H1 (cell line): ENCODE results near the gene ENDOV. TPM values are rescaled to one million over a fixed set of nuclear protein-coding genes. Genes with fewer than 3 reads are reported as not detected.

Experiments
- CTCF ChIA-PET: fragments of 300-600 bp; sonication (Branson Sonifier 250); formaldehyde crosslinking; loops from one replicate; lab custom pipeline; 2021; ENCODE audit not compliant: partially characterized antibody; lab: Charles Lee
- POLR2A ChIA-PET: fragments of 300-600 bp; sonication (Branson Sonifier 250); formaldehyde crosslinking; loops from one replicate; lab custom pipeline; 2021; ENCODE audit warnings: inconsistent platforms; ENCODE audit not compliant: partially characterized antibody; lab: Charles Lee
- DNase-seq, 2 experiments: peaks; one replicate each; pipeline versions ENCODE4 v3.0.0 to v3.0.0-alpha.2; 2010 to 2022; ENCODE audit warnings: low spot score in 2 of 2, low read depth in 1 of 2, mixed read lengths in 1 of 2
- FAIRE-seq: peaks from 2 replicates; lab custom pipeline; 2011; peaks lifted over from hg19 to GRCh38; lab: Jason Lieb, UNC
- H2AFZ ChIP-seq: 2 replicates; pipeline ENCODE4 v1.8.1; 2012; ENCODE audit warnings: low read length, inconsistent platforms
- H2AK5ac ChIP-seq: 2 replicates; pipeline ENCODE4 v1.6.1; 2013; ENCODE audit warnings: low read depth, low read length
- H2BK120ac ChIP-seq: replicated peaks from 2 replicates; pipeline ENCODE3; 2013; ENCODE audit warnings: low read depth, low read length, inconsistent platforms
- H2BK12ac ChIP-seq: 2 replicates; pipeline ENCODE4 v1.6.1; 2013; ENCODE audit warnings: low read depth, low read length
- H2BK15ac ChIP-seq: 2 replicates; pipeline ENCODE4 v1.6.1; 2013; ENCODE audit warnings: low read length
- H2BK20ac ChIP-seq: 2 replicates; pipeline ENCODE4 v1.6.1; 2013; ENCODE audit warnings: low read length
- H2BK5ac ChIP-seq: 2 replicates; pipeline ENCODE4 v1.6.1; 2013; ENCODE audit warnings: low read depth, low read length
- H3K14ac ChIP-seq: 2 replicates; pipeline ENCODE4 v1.6.1; 2013; ENCODE audit warnings: inconsistent platforms; ENCODE audit not compliant: insufficient read length
- H3K18ac ChIP-seq: 2 replicates; pipeline ENCODE4 v1.6.1; 2013; ENCODE audit warnings: low read length; ENCODE audit errors: extremely low read depth
- H3K23ac ChIP-seq: 2 replicates; pipeline ENCODE4 v1.6.1; 2013; ENCODE audit warnings: inconsistent platforms; ENCODE audit not compliant: insufficient read length
- H3K23me2 ChIP-seq: 2 replicates; pipeline ENCODE4 v1.6.1; 2013; ENCODE audit warnings: low read depth, low read length
- H3K27ac ChIP-seq: 2 replicates; pipeline ENCODE4 v1.6.1; 2011; ENCODE audit warnings: low read depth, low read length, inconsistent platforms
- H3K27me3 ChIP-seq, 4 experiments: replicated peaks in 1 of 4; 1 replicate in 1 of 4; 2 replicates in 3 of 4; pipeline versions ENCODE4 v1.6.1 to v1.8.1; 2011 to 2013; ENCODE audit warnings: low read length in 3 of 4, mild to moderate bottlenecking in 3 of 4, inconsistent platforms in 2 of 4, mixed read lengths in 2 of 4, moderate library complexity in 1 of 4; ENCODE audit not compliant: control insufficient read depth in 3 of 4, insufficient read depth in 3 of 4; ENCODE audit errors: extremely low read depth in 1 of 4
- H3K36me3 ChIP-seq, 4 experiments: 2 replicates each; pipeline versions ENCODE4 v1.6.1 to v1.8.1; 2011 to 2013; ENCODE audit warnings: mild to moderate bottlenecking in 4 of 4, low read length in 3 of 4, moderate library complexity in 2 of 4, control low read depth in 1 of 4, inconsistent platforms in 1 of 4; ENCODE audit not compliant: insufficient read depth in 4 of 4, control insufficient read depth in 2 of 4
- H3K4ac ChIP-seq: replicated peaks from 2 replicates; pipeline ENCODE3; 2013; ENCODE audit warnings: low read length, low read depth, mixed read lengths, inconsistent platforms; ENCODE audit not compliant: insufficient read length
- H3K4me1 ChIP-seq, 4 experiments: replicated peaks in 1 of 4; 1 replicate in 1 of 4; 2 replicates in 3 of 4; pipeline versions ENCODE4 v1.6.1 to v1.8.1; 2011 to 2013; ENCODE audit warnings: low read length in 3 of 4, inconsistent platforms in 2 of 4, mixed read lengths in 1 of 4; ENCODE audit not compliant: insufficient read depth in 4 of 4, control insufficient read depth in 3 of 4
- H3K4me2 ChIP-seq, 2 experiments: 2 replicates each; pipeline versions ENCODE4 v1.6.1 to v1.8.1; 2011 to 2013; ENCODE audit warnings: low read depth in 2 of 2, low read length in 2 of 2, control low read depth in 1 of 2, inconsistent platforms in 1 of 2, mild to moderate bottlenecking in 1 of 2; ENCODE audit not compliant: insufficient read depth in 1 of 2
- H3K4me3 ChIP-seq, 4 experiments: fragments of 200-600, 300-600 bp in 1 of 4; sonication (generic), shearing (Covaris generic), sonication (Bioruptor Twin) in 1 of 4; 2 replicates each; pipeline versions ENCODE4 v1.5.1 to v1.8.1; 2011 to 2016; ENCODE audit warnings: low read length in 4 of 4, low read depth in 3 of 4, control low read depth in 2 of 4, inconsistent platforms in 2 of 4, mild to moderate bottlenecking in 2 of 4, mixed read lengths in 1 of 4, moderate library complexity in 1 of 4; ENCODE audit not compliant: insufficient read depth in 2 of 4; ENCODE audit errors: extremely low read depth in 1 of 4
- H3K56ac ChIP-seq: replicated peaks from 2 replicates; pipeline ENCODE3; 2013; ENCODE audit warnings: low read depth, mild to moderate bottlenecking, mixed read lengths, low read length, inconsistent platforms; ENCODE audit not compliant: insufficient read length
- H3K79me1 ChIP-seq: 2 replicates; pipeline ENCODE4 v1.6.1; 2013; ENCODE audit warnings: low read depth, low read length, control low read depth
- H3K79me2 ChIP-seq, 2 experiments: 2 replicates each; pipeline versions ENCODE4 v1.6.1 to v1.8.1; 2012 to 2013; ENCODE audit warnings: low read length in 2 of 2, mild to moderate bottlenecking in 2 of 2, inconsistent platforms in 1 of 2; ENCODE audit not compliant: insufficient read depth in 2 of 2, control insufficient read depth in 1 of 2
- H3K9ac ChIP-seq, 4 experiments: replicated peaks in 1 of 4; 1 replicate in 1 of 4; 2 replicates in 3 of 4; pipeline versions ENCODE4 v1.6.1 to v1.8.1; 2011 to 2013; ENCODE audit warnings: low read depth in 3 of 4, low read length in 3 of 4, control low read depth in 2 of 4, mild to moderate bottlenecking in 2 of 4, moderate library complexity in 2 of 4, inconsistent platforms in 1 of 4; ENCODE audit errors: extremely low read depth in 1 of 4
- H3K9me3 ChIP-seq, 2 experiments: 2 replicates each; pipeline versions ENCODE4 v1.6.1 to v1.8.1; 2012 to 2013; ENCODE audit warnings: mild to moderate bottlenecking in 2 of 2, moderate library complexity in 2 of 2, control low read depth in 1 of 2, inconsistent platforms in 1 of 2, low read depth in 1 of 2, low read length in 1 of 2, mixed read lengths in 1 of 2; ENCODE audit not compliant: insufficient read depth in 2 of 2
- H4K20me1 ChIP-seq, 2 experiments: replicated peaks in 1 of 2; 2 replicates each; pipeline versions ENCODE3 to v1.8.1; 2011 to 2013; ENCODE audit warnings: inconsistent platforms in 2 of 2, low read length in 2 of 2, mild to moderate bottlenecking in 1 of 2; ENCODE audit not compliant: insufficient read depth in 2 of 2, control insufficient read depth in 1 of 2
- H4K5ac ChIP-seq: 2 replicates; pipeline ENCODE4 v1.6.1; 2013; ENCODE audit warnings: low read length, low read depth, mixed read lengths, inconsistent platforms; ENCODE audit not compliant: insufficient read length
- H4K8ac ChIP-seq: 2 replicates; pipeline ENCODE4 v1.8.0; 2013; ENCODE audit warnings: mild to moderate bottlenecking, moderate library complexity, low read length, inconsistent platforms; ENCODE audit not compliant: insufficient read depth; ENCODE audit errors: extremely low read depth
- H4K91ac ChIP-seq: replicated peaks from 2 replicates; pipeline ENCODE3; 2013; ENCODE audit warnings: low read length, mixed read lengths, inconsistent platforms; ENCODE audit not compliant: insufficient read length
- HDAC2 ChIP-seq, 2 experiments: fragments of 300-600 bp in 1 of 2; sonication (generic) in 1 of 2; IDR thresholded peaks; 2 replicates each; pipeline ENCODE4 v1.6.1; 2011 to 2012; ENCODE audit warnings: low read depth in 2 of 2, low read length in 2 of 2, mild to moderate bottlenecking in 2 of 2, moderate library complexity in 2 of 2, borderline replicate concordance in 1 of 2, inconsistent platforms in 1 of 2
- KDM1A ChIP-seq: fragments of 200-600, 300-600 bp; sonication (generic); IDR thresholded peaks from 2 replicates; pipeline ENCODE4 v1.7.1; 2016; ENCODE audit warnings: mild to moderate bottlenecking, low read length, borderline replicate concordance
- KDM4A ChIP-seq: IDR thresholded peaks from one replicate; pipeline ENCODE4 v1.7.1; 2012; ENCODE audit warnings: low read depth, mild to moderate bottlenecking, moderate library complexity, low read length, inconsistent platforms; ENCODE audit not compliant: severe bottlenecking
- PHF8 ChIP-seq: fragments of 200-600 bp; sonication (generic); conservative IDR thresholded peaks from 2 replicates; pipeline ENCODE4 v1.7.1; 2012; ENCODE audit warnings: low read depth, mild to moderate bottlenecking, inconsistent platforms, low read length, moderate library complexity
- SRF ChIP-seq: IDR thresholded peaks from 2 replicates; pipeline ENCODE4 v1.6.1; 2011; ENCODE audit warnings: mild to moderate bottlenecking, low read depth, low read length, moderate library complexity
- TCF12 ChIP-seq: IDR thresholded peaks from 2 replicates; pipeline ENCODE4 v1.6.1; 2011; ENCODE audit warnings: low read depth, mild to moderate bottlenecking, low read length
- WGBS, 2 experiments: shearing (Covaris generic) in 1 of 2; methylation state at CpG; one replicate each; pipeline versions ENCODE4 v1.1.6 to v1.1.7; 2013 to 2015; ENCODE audit warnings: low lambda C conversion rate in 2 of 2, mixed read lengths in 2 of 2, inconsistent platforms in 1 of 2, low coverage in 1 of 2, missing lambda C conversion rate in 1 of 2; ENCODE audit not compliant: insufficient replicate concordance in 2 of 2, insufficient coverage in 1 of 2, insufficient read length in 1 of 2; ENCODE audit errors: extremely low coverage in 1 of 2, missing lambda C conversion rate in 1 of 2; 5-methylcytosine and 5-hydroxymethylcytosine counted together
- polyA plus RNA-seq, 7 experiments: library from polyadenylated mRNA; depleted of rRNA in 3 of 7; stranded (reverse) in 5 of 7; unstranded in 2 of 7; fragments of >200 nt in 5 of 7; fragments of 200-250 nt in 2 of 7; gene quantifications; 1 replicate in 5 of 7; 2 replicates in 1 of 7; 4 replicates in 1 of 7; pipeline versions ENCODE4 v1.2.1 to v1.2.3, GENCODE V29; 2011 to 2013; ENCODE audit warnings: missing spikeins in 2 of 7, mixed read lengths in 2 of 7
- total RNA-seq: library from RNA; stranded (reverse); fragmentation: NEBNext Ultra II Directional; extraction: Animal tissue kit (Norgen Biotek cat#: 25700); gene quantifications from 2 replicates; pipeline ENCODE4 v1.2.1, GENCODE V29; 2021
- TF ChIP-seq, protein P1 (sequence below): IDR thresholded peaks from 2 replicates; pipeline ENCODE4 v1.6.1; 2011; ENCODE audit warnings: low read depth, mild to moderate bottlenecking, low read length; ENCODE audit not compliant: insufficient read depth

The ENDOV gene
- total and polyA plus RNA-seq, 2 of the 8 experiments (the other 6 are each of a cell fraction or from before 2014, with no cell fraction given): 10.6 to 13.3 TPM

DNA sequence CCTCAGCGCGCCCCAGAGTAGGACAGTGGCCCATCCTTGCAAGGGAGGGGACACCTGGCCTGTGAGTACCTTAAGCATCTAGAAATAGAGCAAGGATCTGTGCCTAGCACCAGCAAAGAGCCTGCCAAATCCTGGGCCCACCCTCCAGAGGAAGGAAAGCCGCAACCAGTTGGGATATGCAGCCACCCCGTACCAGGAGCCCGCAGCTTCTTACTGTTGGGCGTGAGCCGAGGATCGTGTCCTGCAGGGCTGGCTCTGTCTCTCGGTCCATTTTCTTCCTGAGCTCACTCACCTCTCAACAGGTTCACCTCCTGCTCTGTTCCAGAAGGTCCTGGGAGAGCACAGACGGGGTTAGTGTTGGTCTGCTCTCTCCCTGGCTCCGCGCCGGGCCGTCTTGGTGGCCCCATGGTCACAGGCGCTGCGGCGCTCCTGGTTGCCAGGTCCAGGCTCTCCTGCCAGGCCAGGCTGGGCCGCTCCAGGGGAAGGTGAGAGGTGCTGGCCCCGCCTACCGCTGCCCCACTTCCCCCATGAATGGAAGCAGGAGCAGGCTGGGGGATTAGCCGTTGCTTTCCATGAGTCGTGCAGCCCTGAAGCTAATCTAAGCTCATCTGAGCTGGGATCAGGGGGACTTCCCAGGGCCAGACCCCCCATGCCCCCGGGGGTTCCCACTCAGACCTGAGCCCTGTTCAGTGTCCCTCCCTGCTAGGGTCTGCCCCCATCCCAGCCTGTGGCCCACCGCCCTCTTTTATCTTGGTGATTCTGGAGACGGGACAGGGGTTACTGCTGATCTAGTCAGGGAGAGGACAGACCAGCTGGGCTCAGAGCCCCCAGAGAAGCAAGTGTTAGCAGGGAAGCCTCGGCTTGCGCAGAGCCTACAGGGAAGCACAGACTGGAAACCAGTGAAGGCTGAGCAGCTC lies 12.7 kb downstream of the ENDOV start:
- H3K23ac ChIP-seq: no peak overlapping the region
- no peak overlapping the region for H3K27ac ChIP-seq
- POLR2A ChIA-PET: interaction anchor here (0.6 to 2.0 kb wide), 5 partner anchors 17 to 179 kb away, joined by 3 to 6 read pairs (median 3); partner anchors contain the start of gene RPTOR
- no peak overlapping the region for H3K4me3 ChIP-seq
- no peak overlapping the region for H3K18ac ChIP-seq
- no peaks in the 10 kb centered on the region for H3K9me3 ChIP-seq
- H3K79me1 ChIP-seq: no peaks in the 10 kb centered on the region
- H3K14ac ChIP-seq: no peak overlapping the region
- H2BK12ac ChIP-seq: no peak overlapping the region
- H3K9ac ChIP-seq: no peak overlapping the region
- no peak overlapping the region for H2BK5ac ChIP-seq
- 0 out of 2 replicates have a peak overlapping the region, but pooled peaks have one; percentile 46 for H2BK15ac ChIP-seq
- FAIRE-seq (no peak), DNase-seq (peak in 1 of 2 experiments; percentile 48)
- peaks cover 0 to 8% (median 2%) of the 10 kb centered on the region in 4 experiments; a peak in 3 of 7 replicates for H3K4me1 ChIP-seq
- H3K27me3 ChIP-seq: no peaks in the 10 kb centered on the region; a peak in 1 of 7 replicates
- H3K4ac ChIP-seq: no peak overlapping the region
- 88% methylated on average over 22 of the region's 27 CpGs; no CpG with 5 or more reads in 1 of the 2 experiments for WGBS, 2 experiments
- no peak overlapping the region for H2AFZ ChIP-seq
- no peaks in the 10 kb centered on the region; a peak in 1 of 8 replicates for H3K36me3 ChIP-seq
- H4K8ac ChIP-seq: peak overlapping the region; percentile 36
- no peaks in the 10 kb centered on the region for H3K23me2 ChIP-seq
- H4K91ac ChIP-seq: no peak overlapping the region
- CTCF ChIA-PET: interaction anchor here (0.6 to 3.9 kb wide), 47 partner anchors 10 to 590 kb away, joined by 3 to 22 read pairs (median 4); partner anchors contain the start of gene ENDOV
- TF ChIP-seq PHF8 (no peak), HDAC2 (IDR thresholded peaks at IDR 0.05; ENCODE audit: borderline replicate concordance in 1 of 2, low read depth in 2 of 2, low read length in 2 of 2) (no peak), KDM4A (no peak), KDM1A (no peak), TCF12 (no peak), SRF (no peak)
- TF ChIP-seq, protein P1, sequence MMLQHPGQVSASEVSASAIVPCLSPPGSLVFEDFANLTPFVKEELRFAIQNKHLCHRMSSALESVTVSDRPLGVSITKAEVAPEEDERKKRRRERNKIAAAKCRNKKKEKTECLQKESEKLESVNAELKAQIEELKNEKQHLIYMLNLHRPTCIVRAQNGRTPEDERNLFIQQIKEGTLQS: no peak
- H4K5ac ChIP-seq: no peak overlapping the region
- H2BK20ac ChIP-seq: no peak overlapping the region
- H3K56ac ChIP-seq: no peak overlapping the region
- peaks cover 3 to 4% of the 10 kb centered on the region in 2 experiments for H4K20me1 ChIP-seq
- no peak overlapping the region for H3K4me2 ChIP-seq
- H2AK5ac ChIP-seq: no peak overlapping the region
- H3K79me2 ChIP-seq: no peaks in the 10 kb centered on the region
- no peak overlapping the region for H2BK120ac ChIP-seq
